BLaER1 (cell line): Measurements from ENCODE around the gene WBP2NL.

Experiments used
- H3K27ac ChIP-seq: shearing (Covaris generic); formaldehyde crosslinking; 2 replicates; pipeline ENCODE4 v1.8.1; 2022
- H3K27me3 ChIP-seq: shearing (Covaris generic); formaldehyde crosslinking; 2 replicates; pipeline ENCODE4 v1.8.1; 2022
- H3K36me3 ChIP-seq: shearing (Covaris generic); formaldehyde crosslinking; 2 replicates; pipeline ENCODE4 v1.8.1; 2022
- H3K4me1 ChIP-seq: shearing (Covaris generic); formaldehyde crosslinking; 2 replicates; pipeline ENCODE4 v1.8.1; 2022
- H3K4me2 ChIP-seq: shearing (Covaris generic); formaldehyde crosslinking; 2 replicates; pipeline ENCODE4 v1.8.1; 2022
- H3K4me3 ChIP-seq: shearing (Covaris generic); formaldehyde crosslinking; 2 replicates; pipeline ENCODE4 v1.8.1; 2022
- H3K9ac ChIP-seq: shearing (Covaris generic); formaldehyde crosslinking; 2 replicates; pipeline ENCODE4 v1.8.1; 2022
- H3K9me3 ChIP-seq: shearing (Covaris generic); formaldehyde crosslinking; 2 replicates; pipeline ENCODE4 v1.8.1; 2022
- H4K20me1 ChIP-seq: shearing (Covaris generic); formaldehyde crosslinking; 2 replicates; pipeline ENCODE4 v1.8.1; 2022
- Cebpa-rat ChIP-seq: shearing (Covaris generic); IDR thresholded peaks from 2 replicates; pipeline ENCODE4 v1.8.1; 2022

Gene WBP2NL

DNA sequence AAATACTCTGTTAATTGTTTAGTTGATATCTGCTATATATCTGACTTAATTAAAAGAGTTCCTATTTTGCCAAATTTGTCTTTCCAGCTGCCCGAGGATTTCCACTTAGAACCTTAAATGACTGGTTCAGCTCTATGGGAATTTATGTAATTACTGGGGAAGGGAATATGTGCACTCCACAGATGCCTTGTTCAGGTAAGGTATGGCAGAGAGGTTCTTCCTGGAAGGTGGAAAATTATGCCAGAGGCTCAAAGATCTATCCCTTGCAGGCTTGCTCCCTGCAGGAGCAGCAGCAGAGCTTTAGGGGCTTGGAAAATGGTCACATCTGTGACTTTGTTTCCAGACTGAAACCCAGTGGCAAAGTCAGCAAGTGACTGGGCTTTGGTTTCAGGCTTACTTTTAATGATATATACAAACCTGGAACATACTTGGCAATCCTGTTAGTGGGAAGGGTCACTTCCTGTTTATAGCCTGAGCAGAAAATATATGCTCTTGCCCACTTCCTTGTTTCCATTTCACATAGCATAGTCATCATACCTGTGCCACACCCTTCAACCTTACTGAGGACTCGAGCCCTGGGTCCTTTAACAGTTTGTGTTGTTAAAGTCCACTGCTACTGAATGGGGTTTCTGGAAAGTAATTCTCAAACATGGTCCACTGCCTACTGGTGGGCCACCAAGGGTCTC lies 23.7 kb downstream of the WBP2NL start:
- Histone ChIP-seq H3K9me3 (no peaks in the 10 kb centered on the region), H4K20me1 (no peaks in the 10 kb centered on the region), H3K4me1 (no peaks in the 10 kb centered on the region), H3K27me3 (no peaks in the 10 kb centered on the region), H3K4me2 (no peak overlapping the region), H3K9ac (no peak overlapping the region), H3K27ac (no peak overlapping the region), H3K4me3 (no peak overlapping the region), H3K36me3 (no peaks in the 10 kb centered on the region)
- TF ChIP-seq Cebpa-rat: no peak

GRCh38 chr22:42025421-42025820 lies 26.8 kb downstream of the WBP2NL start:
- Histone ChIP-seq H3K4me1 (no peaks in the 10 kb centered on the region), H3K4me2 (no peak overlapping the region), H3K27ac (no peak overlapping the region), H3K9me3 (no peaks in the 10 kb centered on the region), H3K27me3 (no peaks in the 10 kb centered on the region), H3K36me3 (no peaks in the 10 kb centered on the region), H4K20me1 (no peaks in the 10 kb centered on the region), H3K4me3 (no peak overlapping the region), H3K9ac (no peak overlapping the region)
- no peak for TF ChIP-seq Cebpa-rat

GRCh38 chr22:42026705-42027104 lies 28.1 kb downstream of the WBP2NL start:
- Histone ChIP-seq H3K9me3 (no peaks in the 10 kb centered on the region), H3K4me2 (no peak overlapping the region), H3K4me3 (no peak overlapping the region), H3K27ac (no peak overlapping the region), H3K27me3 (no peaks in the 10 kb centered on the region), H3K4me1 (no peaks in the 10 kb centered on the region), H3K36me3 (no peaks in the 10 kb centered on the region), H3K9ac (no peak overlapping the region), H4K20me1 (no peaks in the 10 kb centered on the region)
- no peak for TF ChIP-seq Cebpa-rat

GRCh38 chr22:42033263-42034181 lies 34.9 kb downstream of the WBP2NL start:
- Histone ChIP-seq H3K9me3 (peaks cover 37% of the 10 kb centered on the region), H3K36me3 (peaks cover 14% of the 10 kb centered on the region; the same call in 1 of the 2 replicates), H3K9ac (no peak overlapping the region), H3K4me1 (no peaks in the 10 kb centered on the region), H3K27me3 (no peaks in the 10 kb centered on the region), H3K4me2 (no peak overlapping the region), H4K20me1 (no peaks in the 10 kb centered on the region), H3K27ac (no peak overlapping the region), H3K4me3 (no peak overlapping the region)
- no peak for TF ChIP-seq Cebpa-rat

DNA sequence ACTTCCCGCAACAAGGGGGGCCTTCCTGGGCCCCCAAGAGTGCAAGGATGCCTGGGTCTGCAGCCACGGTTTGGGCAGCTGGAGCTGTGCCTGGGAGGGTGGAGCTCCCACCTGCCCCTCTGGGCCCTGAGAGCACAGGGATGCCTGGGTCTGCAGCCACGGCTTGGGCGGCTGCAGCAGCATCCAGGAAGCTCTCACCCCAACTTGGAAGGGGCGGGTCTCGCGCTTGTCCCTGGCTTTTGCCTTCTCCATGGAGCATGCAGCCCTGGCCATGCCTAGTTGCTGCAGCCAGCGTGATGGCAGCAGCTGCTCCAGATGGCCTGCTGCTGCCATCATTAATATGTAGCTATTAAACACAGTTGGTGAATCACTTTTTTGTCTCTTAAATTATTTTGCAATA lies 36.7 kb downstream of the WBP2NL start:
- Histone ChIP-seq H3K9me3 (peaks cover 37% of the 10 kb centered on the region), H3K9ac (no peak overlapping the region), H4K20me1 (no peaks in the 10 kb centered on the region), H3K27me3 (no peaks in the 10 kb centered on the region), H3K36me3 (peaks cover 14% of the 10 kb centered on the region; the same call in 1 of the 2 replicates), H3K4me2 (no peak overlapping the region), H3K4me1 (no peaks in the 10 kb centered on the region), H3K4me3 (no peak overlapping the region), H3K27ac (no peak overlapping the region)
- TF ChIP-seq Cebpa-rat: no peak

GRCh38 chr22:42039271-42039670 lies 40.7 kb downstream of the WBP2NL start:
- Histone ChIP-seq H3K4me1 (no peaks in the 10 kb centered on the region), H3K4me2 (no peak overlapping the region), H3K9ac (no peak overlapping the region), H3K27ac (no peak overlapping the region), H3K4me3 (no peak overlapping the region), H4K20me1 (no peaks in the 10 kb centered on the region), H3K9me3 (peaks cover 48% of the 10 kb centered on the region), H3K36me3 (peaks cover 10% of the 10 kb centered on the region; the same call in 1 of the 2 replicates), H3K27me3 (no peaks in the 10 kb centered on the region)
- TF ChIP-seq Cebpa-rat: no peak

- H3K9me3 ChIP-seq: peaks cover 35% of the 10 kb centered on the region
- H3K27me3 ChIP-seq: no peaks in the 10 kb centered on the region
- no peak for TF ChIP-seq Cebpa-rat
- no peaks in the 10 kb centered on the region for H4K20me1 ChIP-seq
- no peak overlapping the region for H3K4me3 ChIP-seq
- H3K4me1 ChIP-seq: no peaks in the 10 kb centered on the region
- peaks cover 10% of the 10 kb centered on the region; the same call in 1 of the 2 replicates for H3K36me3 ChIP-seq
- H3K27ac ChIP-seq: no peak overlapping the region
- H3K9ac ChIP-seq: no peak overlapping the region
- no peak overlapping the region for H3K4me2 ChIP-seq
Measured at GRCh38 chr22:42041784-42042183, 43.2 kb downstream of the WBP2NL start.

DNA sequence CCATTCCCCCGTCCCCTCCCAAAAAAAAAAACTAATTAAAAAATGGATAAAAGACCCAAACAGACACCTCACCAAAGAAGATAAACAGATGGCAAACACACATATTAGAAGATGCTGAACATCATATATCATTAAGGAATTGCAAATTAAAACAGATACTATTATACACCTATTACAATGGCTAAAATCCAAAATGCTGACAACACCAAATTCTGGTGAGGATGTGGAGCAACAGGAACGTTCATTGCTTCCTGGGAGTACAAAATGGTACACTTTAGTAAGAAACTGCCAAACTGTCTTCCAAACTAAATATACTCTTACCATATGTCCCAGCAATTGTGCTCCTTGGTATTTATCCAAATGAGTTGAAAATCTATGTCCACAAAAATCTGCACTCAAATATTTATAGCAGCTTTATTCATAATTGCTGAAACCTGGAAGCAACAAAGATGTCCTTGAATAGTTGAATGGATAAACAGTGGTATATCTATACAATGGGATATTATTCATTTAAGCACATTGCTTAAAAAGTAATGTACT lies 52.1 kb downstream of the WBP2NL start:
- no peaks in the 10 kb centered on the region for H3K4me1 ChIP-seq

GRCh38 chr22:42052765-42053164 lies 54.2 kb downstream of the WBP2NL start:
- H3K4me3 ChIP-seq: no peak overlapping the region
- no peaks in the 10 kb centered on the region for H3K4me1 ChIP-seq
- H3K9ac ChIP-seq: no peak overlapping the region
- TF ChIP-seq Cebpa-rat: no peak
- H3K9me3 ChIP-seq: peaks cover 13% of the 10 kb centered on the region
- H3K4me2 ChIP-seq: no peak overlapping the region
- peaks cover 6% of the 10 kb centered on the region; the same call in 1 of the 2 replicates for H3K36me3 ChIP-seq
- H3K27me3 ChIP-seq: no peaks in the 10 kb centered on the region
- H4K20me1 ChIP-seq: no peaks in the 10 kb centered on the region
- H3K27ac ChIP-seq: no peak overlapping the region

More for the DNA sequence above, 52.1 kb downstream of the WBP2NL start:
- Histone ChIP-seq H3K27ac (no peak overlapping the region), H3K9me3 (no peaks in the 10 kb centered on the region), H3K36me3 (no peaks in the 10 kb centered on the region), H3K27me3 (no peaks in the 10 kb centered on the region), H3K9ac (no peak overlapping the region), H3K4me3 (no peak overlapping the region), H3K4me2 (no peak overlapping the region), H4K20me1 (no peaks in the 10 kb centered on the region)
- no peak for TF ChIP-seq Cebpa-rat
